ENCODE data around the gene NPDC1. TPM values are rescaled to one million over a fixed set of nuclear protein-coding genes. Genes with fewer than 3 reads are reported as not detected.

Gene NPDC1
- total RNA-seq, 2 experiments from 2014 or later: 14.2 to 15.9 TPM

- CTCF ChIA-PET: no interaction called here
- H3K4me3 Mint-ChIP-seq: no peak overlapping the region
- intact Hi-C loops (cut with micrococcal nuclease): no loop called here
- no peaks in the 10 kb centered on the region for H3K36me3 Mint-ChIP-seq (ENCODE audit: low read depth)
- DNase-seq: no peak
- no peaks in the 10 kb centered on the region for H3K9me3 Mint-ChIP-seq
- H3K27ac Mint-ChIP-seq: no peak overlapping the region
- no peaks in the 10 kb centered on the region for H3K27me3 Mint-ChIP-seq (ENCODE audit: low read depth)
- no peaks in the 10 kb centered on the region for H3K4me1 Mint-ChIP-seq (ENCODE audit: low read depth)
Measured at GRCh38 chr9:137017791-137018497, 28.0 kb downstream of the NPDC1 start.

DNA sequence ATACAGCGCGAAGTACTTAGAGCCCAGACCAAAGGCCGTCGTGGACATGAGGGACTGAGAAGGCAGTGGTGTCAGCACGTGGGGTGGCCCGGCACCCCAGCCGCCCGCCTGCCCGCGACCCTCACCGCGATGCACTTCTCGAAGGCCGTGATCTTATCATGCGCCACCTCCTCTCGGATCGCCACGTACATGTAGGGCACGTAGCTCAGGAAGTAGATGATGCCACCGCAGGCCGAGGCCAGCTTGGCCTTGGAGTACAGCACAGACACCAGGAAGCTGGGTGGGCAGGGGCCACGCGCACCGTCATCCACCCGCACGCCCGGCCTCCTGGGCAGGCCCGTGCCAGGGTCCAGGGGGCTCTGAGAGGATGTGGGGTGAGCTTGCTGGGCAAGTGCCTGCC lies 28.9 kb downstream of the NPDC1 start:
- H3K27ac Mint-ChIP-seq: no peak overlapping the region
- no peaks in the 10 kb centered on the region for H3K27me3 Mint-ChIP-seq (ENCODE audit: low read depth)
- H3K9me3 Mint-ChIP-seq: no peaks in the 10 kb centered on the region
- no peaks in the 10 kb centered on the region for H3K36me3 Mint-ChIP-seq (ENCODE audit: low read depth)
- CTCF ChIA-PET: interaction anchor here (0.8 kb wide), 1 partner anchor 18 kb away, joined by 3 read pairs; no protein-coding TSS in a partner anchor
- no peak overlapping the region for H3K4me3 Mint-ChIP-seq
- no peaks in the 10 kb centered on the region for H3K4me1 Mint-ChIP-seq (ENCODE audit: low read depth)
- intact Hi-C loops (cut with micrococcal nuclease): no loop called here
- DNase-seq: no peak

DNA sequence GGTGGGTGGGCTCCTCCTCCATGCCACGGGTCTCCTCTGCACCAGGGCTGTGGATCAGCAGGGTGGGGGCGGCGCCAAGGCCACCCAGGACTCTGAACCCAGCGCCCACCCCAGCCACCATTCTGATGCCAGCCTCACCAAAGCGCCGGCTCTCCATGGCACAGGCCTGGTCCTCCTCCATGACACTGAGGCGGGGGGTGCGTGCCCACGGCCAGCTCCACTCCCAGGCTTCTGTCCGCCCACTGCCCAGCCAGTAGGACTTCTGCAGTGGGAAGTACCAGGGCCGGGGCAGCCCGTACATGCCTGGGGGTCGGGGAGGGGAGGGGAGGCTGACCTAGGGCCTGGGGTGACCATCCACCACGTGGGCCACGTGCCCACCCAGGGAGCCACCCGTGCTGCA lies 29.5 kb downstream of the NPDC1 start:
- Mint-ChIP-seq H3K4me1 (ENCODE audit: low read depth) (no peaks in the 10 kb centered on the region), H3K9me3 (no peaks in the 10 kb centered on the region), H3K27me3 (ENCODE audit: low read depth) (no peaks in the 10 kb centered on the region), H3K27ac (no peak overlapping the region), H3K36me3 (ENCODE audit: low read depth) (no peaks in the 10 kb centered on the region), H3K4me3 (no peak overlapping the region)
- intact Hi-C loops (cut with micrococcal nuclease): no loop called here
- no peak for DNase-seq
- CTCF ChIA-PET: interaction anchor here (1.0 kb wide), 1 partner anchor 18 kb away, joined by 4 read pairs; no protein-coding TSS in a partner anchor

- Mint-ChIP-seq H3K4me1 (ENCODE audit: low read depth) (no peaks in the 10 kb centered on the region), H3K4me3 (no peak overlapping the region), H3K27ac (no peak overlapping the region), H3K36me3 (ENCODE audit: low read depth) (no peaks in the 10 kb centered on the region), H3K27me3 (ENCODE audit: low read depth) (no peaks in the 10 kb centered on the region), H3K9me3 (no peaks in the 10 kb centered on the region)
- intact Hi-C loops (cut with micrococcal nuclease): no loop called here
- no peak for DNase-seq
- CTCF ChIA-PET: interaction anchor here (1.0 kb wide), 1 partner anchor 18 kb away, joined by 4 read pairs; no protein-coding TSS in a partner anchor
Measured at GRCh38 chr9:137015976-137016375, 30.0 kb downstream of the NPDC1 start.

GRCh38 chr9:137015540-137015930 lies 30.4 kb downstream of the NPDC1 start:
- H3K36me3 Mint-ChIP-seq (ENCODE audit: low read depth): no peaks in the 10 kb centered on the region
- no peak for DNase-seq
- CTCF ChIA-PET: interaction anchor here (1.0 to 1.1 kb wide), 3 partner anchors 19 to 31 kb away, joined by 3 to 4 read pairs (median 3); no protein-coding TSS in a partner anchor
- intact Hi-C loops (cut with micrococcal nuclease): no loop called here
- H3K9me3 Mint-ChIP-seq: no peaks in the 10 kb centered on the region
- no peaks in the 10 kb centered on the region for H3K4me1 Mint-ChIP-seq (ENCODE audit: low read depth)
- H3K27me3 Mint-ChIP-seq (ENCODE audit: low read depth): no peaks in the 10 kb centered on the region
- no peak overlapping the region for H3K27ac Mint-ChIP-seq
- no peak overlapping the region for H3K4me3 Mint-ChIP-seq

DNA sequence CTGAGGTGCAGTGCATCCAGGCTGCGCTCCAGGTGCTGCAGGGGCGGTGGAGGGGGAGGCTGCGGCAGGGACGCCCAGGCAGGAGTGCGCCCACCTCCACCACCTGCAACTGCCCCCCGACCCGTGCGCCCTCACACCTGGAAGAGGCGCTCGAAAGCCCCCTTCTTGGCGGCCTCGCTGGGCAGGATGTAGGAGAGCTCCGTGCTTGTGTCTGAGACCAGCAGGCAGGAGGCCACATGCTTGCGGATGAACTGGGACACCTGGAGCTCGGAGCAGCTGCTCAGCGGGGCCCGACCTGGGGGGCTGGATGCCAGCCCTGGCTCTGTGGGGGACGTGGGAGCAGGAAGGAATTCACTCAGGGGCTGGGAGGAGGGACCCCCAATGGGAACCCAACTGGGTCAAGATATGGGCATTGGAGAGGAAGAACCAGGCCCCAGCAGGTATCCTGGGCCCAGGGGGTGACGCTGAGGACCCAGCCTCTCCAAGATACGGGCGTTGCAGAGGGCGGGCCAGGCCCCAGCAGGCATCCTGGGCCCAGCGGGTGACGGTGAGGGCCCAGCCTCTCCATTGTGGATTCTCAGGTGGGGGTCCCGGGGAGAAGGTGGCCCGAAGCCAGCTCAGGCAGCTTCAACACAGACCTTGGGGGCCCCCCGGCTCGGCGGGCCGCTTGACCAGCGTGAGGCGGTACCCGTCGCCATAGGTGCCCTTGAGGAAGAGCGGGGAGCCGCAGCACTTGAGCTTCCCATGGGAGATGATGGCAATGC lies 31.0 kb downstream of the NPDC1 start:
- H3K9me3 Mint-ChIP-seq: no peaks in the 10 kb centered on the region
- H3K4me1 Mint-ChIP-seq (ENCODE audit: low read depth): no peaks in the 10 kb centered on the region
- no peak for DNase-seq
- CTCF ChIA-PET: interaction anchor here (1.0 to 1.1 kb wide), 2 partner anchors 21 to 32 kb away, joined by 3 read pairs; no protein-coding TSS in a partner anchor
- no peak overlapping the region for H3K4me3 Mint-ChIP-seq
- no peaks in the 10 kb centered on the region for H3K27me3 Mint-ChIP-seq (ENCODE audit: low read depth)
- no peaks in the 10 kb centered on the region for H3K36me3 Mint-ChIP-seq (ENCODE audit: low read depth)
- H3K27ac Mint-ChIP-seq: no peak overlapping the region
- intact Hi-C loops (cut with micrococcal nuclease): no loop called here

GRCh38 chr9:137014166-137014565 lies 31.8 kb downstream of the NPDC1 start:
- CTCF ChIA-PET: no interaction called here
- DNase-seq: no peak
- Mint-ChIP-seq H3K9me3 (no peaks in the 10 kb centered on the region), H3K4me1 (ENCODE audit: low read depth) (no peaks in the 10 kb centered on the region), H3K27me3 (ENCODE audit: low read depth) (no peaks in the 10 kb centered on the region), H3K36me3 (ENCODE audit: low read depth) (no peaks in the 10 kb centered on the region), H3K27ac (no peak overlapping the region), H3K4me3 (no peak overlapping the region)
- intact Hi-C loops (cut with micrococcal nuclease): no loop called here

DNA sequence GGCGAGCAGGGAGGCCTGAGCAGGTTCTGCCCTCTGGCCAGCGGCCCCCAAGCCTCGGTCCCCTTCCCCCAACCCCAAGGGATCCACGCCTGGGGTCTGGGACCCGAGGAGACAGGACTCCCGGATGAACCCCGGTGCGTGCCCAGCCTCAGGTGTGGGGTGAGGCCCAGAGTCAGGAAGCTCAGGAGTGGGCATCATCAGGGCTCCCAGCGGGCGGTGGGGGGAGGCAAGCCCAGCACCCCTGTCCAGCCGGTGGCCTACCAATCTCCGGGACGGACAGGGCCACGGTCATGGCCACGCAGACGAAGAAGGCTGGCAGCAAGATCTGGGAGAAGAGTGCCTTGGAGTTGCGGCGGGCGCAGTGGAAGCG lies 32.4 kb downstream of the NPDC1 start:
- no peaks in the 10 kb centered on the region for H3K36me3 Mint-ChIP-seq (ENCODE audit: low read depth)
- no peak for DNase-seq
- no peaks in the 10 kb centered on the region for H3K9me3 Mint-ChIP-seq
- H3K4me1 Mint-ChIP-seq (ENCODE audit: low read depth): no peaks in the 10 kb centered on the region
- CTCF ChIA-PET: interaction anchor here (0.6 kb wide), 1 partner anchor 31 kb away, joined by 3 read pairs; no protein-coding TSS in a partner anchor
- H3K27ac Mint-ChIP-seq: no peak overlapping the region
- intact Hi-C loops (cut with micrococcal nuclease): no loop called here
- H3K27me3 Mint-ChIP-seq (ENCODE audit: low read depth): no peaks in the 10 kb centered on the region
- no peak overlapping the region for H3K4me3 Mint-ChIP-seq

- DNase-seq: no peak
- Mint-ChIP-seq H3K4me3 (no peak overlapping the region), H3K27me3 (ENCODE audit: low read depth) (no peaks in the 10 kb centered on the region), H3K4me1 (ENCODE audit: low read depth) (no peaks in the 10 kb centered on the region), H3K9me3 (no peaks in the 10 kb centered on the region), H3K36me3 (ENCODE audit: low read depth) (no peaks in the 10 kb centered on the region), H3K27ac (no peak overlapping the region)
- intact Hi-C loops (cut with micrococcal nuclease): no loop called here
- CTCF ChIA-PET: interaction anchor here (0.6 kb wide), 1 partner anchor 32 kb away, joined by 3 read pairs; no protein-coding TSS in a partner anchor
Measured at GRCh38 chr9:137012694-137013570, 33.0 kb downstream of the NPDC1 start.

- no peak overlapping the region for H3K27ac Mint-ChIP-seq
- H3K9me3 Mint-ChIP-seq: no peaks in the 10 kb centered on the region
- DNase-seq: no peak
- H3K27me3 Mint-ChIP-seq (ENCODE audit: low read depth): no peaks in the 10 kb centered on the region
- no peak overlapping the region for H3K4me3 Mint-ChIP-seq
- H3K36me3 Mint-ChIP-seq (ENCODE audit: low read depth): no peaks in the 10 kb centered on the region
- intact Hi-C loops (cut with micrococcal nuclease): no loop called here
- no peaks in the 10 kb centered on the region for H3K4me1 Mint-ChIP-seq (ENCODE audit: low read depth)
- CTCF ChIA-PET: no interaction called here
Measured at GRCh38 chr9:137011907-137012675, 33.9 kb downstream of the NPDC1 start.

DNA sequence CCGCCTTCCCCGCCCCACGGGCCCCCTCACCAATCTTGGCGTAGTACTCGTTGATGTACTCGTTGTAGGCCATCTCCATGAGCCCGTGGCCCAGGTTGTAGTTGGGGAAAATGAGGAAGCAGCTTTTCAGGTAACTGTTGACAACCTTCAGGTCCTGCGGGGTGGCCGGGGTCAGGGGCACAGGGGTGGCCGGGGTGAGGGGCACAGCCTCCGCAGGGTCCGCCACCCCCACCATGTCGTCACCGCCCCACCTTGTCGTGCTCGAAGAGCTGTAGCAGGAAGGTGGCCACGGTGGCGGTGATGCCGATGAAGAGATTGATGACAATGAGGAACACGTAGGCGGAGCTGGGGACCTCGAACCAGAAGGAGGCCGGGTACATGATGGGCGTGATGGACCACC lies 34.8 kb downstream of the NPDC1 start:
- no peak overlapping the region for H3K27ac Mint-ChIP-seq
- CTCF ChIA-PET: no interaction called here
- no peak overlapping the region for H3K4me3 Mint-ChIP-seq

More for the DNA sequence above, 34.8 kb downstream of the NPDC1 start:
- Mint-ChIP-seq H3K36me3 (ENCODE audit: low read depth) (no peaks in the 10 kb centered on the region), H3K4me1 (ENCODE audit: low read depth) (no peaks in the 10 kb centered on the region), H3K9me3 (no peaks in the 10 kb centered on the region), H3K27me3 (ENCODE audit: low read depth) (no peaks in the 10 kb centered on the region)
- DNase-seq: no peak
- intact Hi-C loops (cut with micrococcal nuclease): no loop called here
